HEK293 (cell line): ENCODE data around the gene VANGL2.

Experiments used
- CTCF ChIA-PET: fragments of 350-600 bp; formaldehyde crosslinking; extraction: SDS; loops from one replicate; lab custom pipeline; 2021; ENCODE audit warnings: antibody characterized with exemption; lab: Yijun Ruan, JAX
- POLR2A ChIA-PET: fragments of 300-600 bp; formaldehyde crosslinking; extraction: SDS; loops from one replicate; lab custom pipeline; 2020; ENCODE audit warnings: antibody characterized with exemption, inconsistent platforms; lab: Yijun Ruan, JAX
- H3K27ac ChIP-seq: fragments of 200-500 bp; sonication (Bioruptor generic); 2 replicates; pipeline ENCODE4 v1.5.1; 2014; ENCODE audit warnings: low read depth, low read length, control low read depth, inconsistent platforms; ENCODE audit errors: extremely low read depth
- H3K36me3 ChIP-seq, 2 experiments: fragments of 200-500 bp in 1 of 2; sonication (Bioruptor generic) in 1 of 2; 1 replicate in 1 of 2; 2 replicates in 1 of 2; pipeline ENCODE4 v1.5.1; 2014 to 2017; ENCODE audit warnings: inconsistent platforms in 2 of 2, low read length in 2 of 2; ENCODE audit not compliant: control insufficient read depth in 2 of 2, insufficient read depth in 1 of 2
- H3K4me1 ChIP-seq: fragments of 200-500 bp; sonication (Bioruptor generic); 2 replicates; pipeline ENCODE4 v1.5.1; 2014; ENCODE audit warnings: mild to moderate bottlenecking, low read length, inconsistent platforms; ENCODE audit not compliant: control insufficient read depth, insufficient read depth
- H3K4me3 ChIP-seq: 2 replicates; pipeline ENCODE4 v1.5.1; 2011; ENCODE audit warnings: low read depth, mild to moderate bottlenecking, control low read depth, low read length, moderate library complexity
- H3K9me3 ChIP-seq: fragments of 200-500 bp; sonication (Bioruptor generic); 2 replicates; pipeline ENCODE4 v1.5.1; 2014; ENCODE audit warnings: low read depth, low read length, inconsistent platforms; ENCODE audit not compliant: control insufficient read depth, insufficient read depth
- HIC1 ChIP-seq: fragments of 450-650 bp; formaldehyde crosslinking; IDR thresholded peaks from 2 replicates; pipeline ENCODE4 v1.5.1; 2016; ENCODE audit warnings: missing biosample characterization, missing genetic modification characterization
- IKZF3 ChIP-seq: fragments of 450-650 bp; IDR thresholded peaks from 2 replicates; pipeline ENCODE4 v1.5.0; 2018; ENCODE audit warnings: missing biosample characterization, mild to moderate bottlenecking, missing genetic modification characterization, moderate library complexity
- KLF9 ChIP-seq: fragments of 450-650 bp; formaldehyde crosslinking; IDR thresholded peaks from 2 replicates; pipeline ENCODE4 v1.5.1; 2016; ENCODE audit warnings: missing biosample characterization, missing genetic modification characterization, low read depth
- TSHZ1 ChIP-seq: fragments of 450-650 bp; formaldehyde crosslinking; IDR thresholded peaks from 2 replicates; pipeline ENCODE4 v1.5.1; 2016; ENCODE audit warnings: missing biosample characterization, missing genetic modification characterization, borderline replicate concordance
- YY1 ChIP-seq: fragments of 450-650 bp; formaldehyde crosslinking; IDR thresholded peaks from 2 replicates; pipeline ENCODE4 v1.5.1; 2018; ENCODE audit warnings: missing biosample characterization, missing genetic modification characterization
- ZBTB10 ChIP-seq: fragments of 450-650 bp; formaldehyde crosslinking; IDR thresholded peaks from 2 replicates; pipeline ENCODE4 v1.5.1; 2016; ENCODE audit warnings: missing biosample characterization, missing genetic modification characterization
- ZBTB17 ChIP-seq: fragments of 450-650 bp; formaldehyde crosslinking; IDR thresholded peaks from 2 replicates; pipeline ENCODE4 v1.5.1; 2016; ENCODE audit warnings: missing biosample characterization, missing genetic modification characterization
- ZNF133 ChIP-seq: fragments of 450-650 bp; formaldehyde crosslinking; IDR thresholded peaks from 2 replicates; pipeline ENCODE4 v1.5.1; 2016; ENCODE audit warnings: missing biosample characterization, missing genetic modification characterization
- ZNF248 ChIP-seq: fragments of 450-650 bp; formaldehyde crosslinking; IDR thresholded peaks from 2 replicates; pipeline ENCODE4 v1.5.1; 2017; ENCODE audit warnings: missing biosample characterization, missing genetic modification characterization
- ZNF362 ChIP-seq: fragments of 450-650 bp; formaldehyde crosslinking; IDR thresholded peaks from 2 replicates; pipeline ENCODE4 v1.5.1; 2016; ENCODE audit warnings: missing biosample characterization, missing genetic modification characterization
- TF ChIP-seq, protein P1 (sequence below): fragments of 450-650 bp; formaldehyde crosslinking; IDR thresholded peaks from 2 replicates; pipeline ENCODE4 v1.5.1; 2016; ENCODE audit warnings: missing biosample characterization, missing genetic modification characterization

VANGL2 gene

GRCh38 chr1:160460214-160460642, 59.9 kb downstream of the VANGL2 start:
- Histone ChIP-seq H3K4me1 (no peaks in the 10 kb centered on the region), H3K9me3 (no peaks in the 10 kb centered on the region), H3K27ac (no peak overlapping the region), H3K36me3 (no peaks in the 10 kb centered on the region), H3K4me3 (no peak overlapping the region)
- TF ChIP-seq, protein P1, sequence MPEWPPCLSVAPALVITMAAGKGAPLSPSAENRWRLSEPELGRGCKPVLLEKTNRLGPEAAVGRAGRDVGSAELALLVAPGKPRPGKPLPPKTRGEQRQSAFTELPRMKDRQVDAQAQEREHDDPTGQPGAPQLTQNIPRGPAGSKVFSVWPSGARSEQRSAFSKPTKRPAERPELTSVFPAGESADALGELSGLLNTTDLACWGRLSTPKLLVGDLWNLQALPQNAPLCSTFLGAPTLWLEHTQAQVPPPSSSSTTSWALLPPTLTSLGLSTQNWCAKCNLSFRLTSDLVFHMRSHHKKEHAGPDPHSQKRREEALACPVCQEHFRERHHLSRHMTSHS (tag by site-specific recombination): no peak
- no peak for TF ChIP-seq ZNF248 (tag by site-specific recombination)
- no peak for TF ChIP-seq ZNF133 (tag by site-specific recombination)
- TF ChIP-seq IKZF3 (tag by site-specific recombination): no peak
- POLR2A ChIA-PET: no interaction called here
- CTCF ChIA-PET: no interaction called here

- TF ChIP-seq TSHZ1 (tag by site-specific recombination) (no peak), HIC1 (tag by site-specific recombination) (no peak), ZNF362 (tag by site-specific recombination) (no peak), ZBTB17 (tag by site-specific recombination) (no peak), YY1 (no peak), ZBTB10 (tag by site-specific recombination) (no peak), KLF9 (tag by site-specific recombination) (no peak)
- Histone ChIP-seq H3K9me3 (no peaks in the 10 kb centered on the region), H3K4me3 (no peak overlapping the region), H3K4me1 (no peaks in the 10 kb centered on the region), H3K36me3 (no peaks in the 10 kb centered on the region), H3K27ac (no peak overlapping the region)
- ChIA-PET POLR2A (interaction anchor here (0.5 kb wide), 1 partner anchor 40 kb away, joined by 6 read pairs; no protein-coding TSS in a partner anchor), CTCF (no interaction called here)
These were observed 60.4 kb downstream of the VANGL2 start for GRCh38 chr1:160460683-160461287.
